PFSK-1 (cell line): ENCODE data around the gene HOTAIR.

Experiments
- POLR2AphosphoS5 ChIP-seq: IDR thresholded peaks from 2 replicates; pipeline ENCODE4 v1.6.1; 2012; ENCODE audit warnings: low read depth, mild to moderate bottlenecking, control low read depth, low read length, moderate library complexity
- REST ChIP-seq, 2 experiments: IDR thresholded peaks; 2 replicates each; pipeline versions ENCODE4 v1.6.1 to v1.8.0; 2011 to 2012; ENCODE audit warnings: low read depth in 2 of 2, low read length in 2 of 2, control low read depth in 1 of 2, inconsistent platforms in 1 of 2, mild to moderate bottlenecking in 1 of 2, moderate library complexity in 1 of 2; ENCODE audit not compliant: insufficient read depth in 1 of 2
- TAF1 ChIP-seq: IDR thresholded peaks from 2 replicates; pipeline ENCODE4 v1.6.1; 2012; ENCODE audit warnings: low read length, control low read depth, borderline replicate concordance; ENCODE audit not compliant: insufficient read depth

- TF ChIP-seq POLR2AphosphoS5 (no peak), REST (IDR thresholded peaks at IDR 0.05; ENCODE audit: insufficient read depth in 1 of 2, low read depth in 2 of 2, low read length in 2 of 2) (no peak), TAF1 (no peak)
Measured at GRCh38 chr12:53929527-53929926, 45.2 kb downstream of the HOTAIR start.
